Transverse colon (tissue), 4 donors: ENCODE results near the gene WFDC9.
A peak's percentile ranks its signal among the peaks of the same experiment; 100 is the strongest.

Source experiments
- EP300 ChIP-seq: sonication (generic); formaldehyde crosslinking; IDR thresholded peaks from one replicate; pipeline ENCODE4 v1.6.1; 2017; ENCODE audit warnings: antibody characterized with exemption, low read depth
- POLR2AphosphoS5 ChIP-seq, 3 donors: sonication (generic); formaldehyde crosslinking; IDR thresholded peaks; one replicate each; pipeline ENCODE4 v1.6.1; 2016; ENCODE audit warnings: antibody characterized with exemption in 3 of 3
- TF ChIP-seq, protein P1 (sequence below), 5 experiments: fragments of 200-600 bp in 3 of 5; fragments of 450-650 bp in 2 of 5; sonication (generic) in 3 of 5; IDR thresholded peaks; 1 replicate in 2 of 5; 2 replicates in 3 of 5; pipeline ENCODE4 v1.5.1; 2016 to 2017; ENCODE audit warnings: antibody characterized with exemption in 5 of 5, inconsistent platforms in 3 of 5, mild to moderate bottlenecking in 2 of 5, moderate library complexity in 1 of 5

- TF ChIP-seq POLR2AphosphoS5 (IDR thresholded peaks at IDR 0.05) (no peak), EP300 (no peak)
- TF ChIP-seq, protein P1, sequence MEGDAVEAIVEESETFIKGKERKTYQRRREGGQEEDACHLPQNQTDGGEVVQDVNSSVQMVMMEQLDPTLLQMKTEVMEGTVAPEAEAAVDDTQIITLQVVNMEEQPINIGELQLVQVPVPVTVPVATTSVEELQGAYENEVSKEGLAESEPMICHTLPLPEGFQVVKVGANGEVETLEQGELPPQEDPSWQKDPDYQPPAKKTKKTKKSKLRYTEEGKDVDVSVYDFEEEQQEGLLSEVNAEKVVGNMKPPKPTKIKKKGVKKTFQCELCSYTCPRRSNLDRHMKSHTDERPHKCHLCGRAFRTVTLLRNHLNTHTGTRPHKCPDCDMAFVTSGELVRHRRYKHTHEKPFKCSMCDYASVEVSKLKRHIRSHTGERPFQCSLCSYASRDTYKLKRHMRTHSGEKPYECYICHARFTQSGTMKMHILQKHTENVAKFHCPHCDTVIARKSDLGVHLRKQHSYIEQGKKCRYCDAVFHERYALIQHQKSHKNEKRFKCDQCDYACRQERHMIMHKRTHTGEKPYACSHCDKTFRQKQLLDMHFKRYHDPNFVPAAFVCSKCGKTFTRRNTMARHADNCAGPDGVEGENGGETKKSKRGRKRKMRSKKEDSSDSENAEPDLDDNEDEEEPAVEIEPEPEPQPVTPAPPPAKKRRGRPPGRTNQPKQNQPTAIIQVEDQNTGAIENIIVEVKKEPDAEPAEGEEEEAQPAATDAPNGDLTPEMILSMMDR (IDR thresholded peaks at IDR 0.05): peak; percentile 55 to 74 (median 66)
Measured at GRCh38 chr20:45629496-45630100, 1.5 kb downstream of the WFDC9 start, which contains the start of gene WFDC10A.
